ENCODE results near the gene RHOB.
A peak's percentile ranks its signal among the peaks of the same experiment; 100 is the strongest.
"Not testable (repeated sequence)": the region's sequence is repeated elsewhere in the genome, so short reads cannot be mapped to it uniquely, and the experiment has no call there.

Gene RHOB

DNA sequence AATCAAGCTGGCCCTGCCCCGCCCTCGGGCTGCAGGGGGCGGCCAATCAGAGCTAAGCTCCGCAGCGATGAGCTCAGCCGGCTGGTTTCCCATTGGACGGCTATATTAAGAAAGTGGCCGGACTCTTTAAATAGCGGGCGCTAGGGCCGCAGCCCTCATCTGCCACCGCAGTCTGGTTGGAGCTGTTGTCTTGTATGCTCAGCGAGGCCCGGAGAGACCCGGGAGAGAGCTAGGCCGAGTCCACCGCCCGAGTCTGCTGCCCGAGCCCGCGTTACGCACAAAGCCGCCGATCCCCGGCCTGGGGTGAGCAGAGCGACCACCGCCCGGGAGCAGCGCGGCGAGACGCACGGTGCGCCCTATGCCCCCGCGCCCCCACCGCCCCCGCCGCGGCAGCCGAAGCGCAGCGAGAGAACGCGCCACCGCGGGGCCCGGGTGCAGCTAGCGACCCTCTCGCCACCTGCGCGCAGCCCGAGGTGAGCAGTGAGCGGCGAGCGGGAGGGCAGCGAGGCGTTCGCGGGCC, at the start of gene RHOB:
Gene RHOB, plus strand, starts transcription at position 158 of the 520 bp plus-strand sequence. CDS start 392 bp downstream, outside the sequence.
- DNase-seq, result peak; percentile 98 to 100

DNA sequence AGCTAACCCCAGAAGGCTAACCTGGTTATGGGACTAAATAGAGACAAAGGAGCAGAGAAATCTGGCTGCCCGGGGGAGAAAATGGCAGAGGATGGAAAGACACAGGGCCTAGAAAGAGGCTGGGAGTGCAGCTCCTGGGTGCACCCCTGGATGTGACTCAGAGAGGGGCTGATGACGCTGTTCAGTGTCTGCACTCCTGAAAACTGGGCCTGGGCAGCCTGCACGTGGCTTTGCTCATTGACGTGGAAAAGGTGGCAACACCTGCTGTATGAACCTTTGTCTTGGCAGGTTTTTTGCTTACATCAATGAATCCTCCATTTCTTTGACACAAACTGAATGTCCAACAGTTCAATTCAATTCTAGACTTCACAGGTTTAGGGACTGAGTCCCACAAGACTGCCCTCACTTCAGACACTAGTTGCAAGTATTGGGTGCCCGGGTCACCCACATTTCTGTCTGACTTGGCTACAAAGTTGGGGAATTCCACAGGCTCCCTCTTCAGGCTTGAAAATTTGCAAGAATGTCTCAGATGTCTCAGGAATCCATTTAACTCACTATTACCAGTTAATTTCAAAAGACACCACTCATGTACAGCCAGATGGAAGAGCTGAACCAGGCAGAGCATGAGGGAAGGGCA, 48.9 kb upstream of the RHOB start:
- no peak for DNase-seq

DNA sequence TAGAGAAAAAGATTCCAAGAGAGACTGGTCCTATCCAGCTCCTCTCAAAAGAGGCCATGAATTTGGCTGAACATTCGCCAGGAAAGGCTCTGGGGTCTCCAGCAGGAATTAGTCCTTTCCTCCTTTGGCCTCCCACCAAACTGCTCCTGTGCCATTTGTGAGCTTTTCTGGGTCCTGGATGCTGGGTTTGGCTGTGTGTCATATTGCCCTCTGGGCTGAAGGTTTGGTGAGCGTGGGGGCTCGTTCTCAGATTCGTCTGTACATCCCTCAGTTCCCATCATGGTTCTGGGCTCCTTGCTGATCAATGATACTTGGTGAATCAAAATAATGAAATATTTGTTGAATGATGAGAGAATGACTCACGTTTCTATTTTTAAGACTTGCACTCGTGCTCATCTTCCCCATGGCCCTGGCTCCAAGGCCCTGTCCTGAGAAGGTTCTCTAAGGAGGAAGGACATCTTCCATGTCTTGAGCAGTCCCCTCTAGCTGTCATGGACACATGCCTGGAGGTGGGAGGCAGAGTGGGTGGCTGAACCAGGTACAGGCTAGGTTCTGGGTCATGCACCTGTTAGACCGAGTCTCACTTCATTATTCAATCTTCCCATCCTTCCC, 47.8 kb upstream of the RHOB start:
- no peak for DNase-seq

DNA sequence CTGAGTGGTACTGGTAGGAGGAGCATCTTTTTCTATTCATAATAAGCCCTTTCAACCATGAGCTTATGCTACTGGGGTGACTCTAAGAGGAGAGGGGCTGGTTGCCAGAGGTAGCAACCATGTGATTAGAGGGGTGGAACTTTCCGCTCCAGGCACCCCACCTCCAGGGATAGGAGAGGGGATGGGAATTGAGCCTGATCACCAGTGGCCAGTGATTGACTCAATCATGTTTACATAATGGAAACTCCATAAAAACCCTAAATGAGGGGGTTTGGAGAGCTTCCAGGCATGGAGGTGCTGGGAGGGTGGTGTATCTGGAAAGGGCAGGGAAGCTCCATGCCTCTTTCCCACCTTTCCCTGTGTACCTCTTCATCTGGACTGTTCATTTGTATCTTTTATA, 46.6 kb upstream of the RHOB start:
- no peak for DNase-seq

DNA sequence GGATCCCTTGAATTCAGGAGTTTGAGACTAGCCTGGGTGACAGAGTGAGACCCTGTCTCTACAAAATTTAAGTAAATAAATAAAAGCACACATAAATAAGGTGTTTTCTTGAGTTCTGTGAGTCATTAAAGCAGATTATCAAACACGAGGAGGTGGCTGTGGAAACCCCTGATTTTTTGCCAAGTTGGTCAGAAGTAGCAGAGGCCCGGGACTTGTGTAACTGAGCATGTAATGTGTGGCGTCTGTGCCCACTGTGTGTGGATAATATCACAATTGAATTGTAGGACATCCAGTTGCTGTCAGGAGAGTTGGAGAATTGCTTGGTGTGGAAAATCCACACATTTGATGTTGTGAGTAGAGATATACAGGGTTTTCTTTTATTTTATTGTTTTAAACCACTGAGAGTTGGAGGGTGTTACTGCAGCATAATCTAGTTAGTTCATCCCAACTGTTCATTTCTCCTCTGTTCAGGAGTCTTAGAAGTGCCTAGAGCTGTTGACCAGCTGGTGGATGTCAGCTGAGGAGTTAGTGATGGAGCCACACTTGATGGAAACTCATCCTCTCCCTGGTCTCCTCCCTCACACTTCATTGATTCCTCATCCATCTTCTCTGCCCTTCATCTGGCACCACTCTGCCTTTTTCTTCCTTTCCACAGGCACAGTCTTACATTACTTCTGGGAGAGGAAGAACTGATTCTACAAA, 45.9 kb upstream of the RHOB start:
- no peak for DNase-seq

DNA sequence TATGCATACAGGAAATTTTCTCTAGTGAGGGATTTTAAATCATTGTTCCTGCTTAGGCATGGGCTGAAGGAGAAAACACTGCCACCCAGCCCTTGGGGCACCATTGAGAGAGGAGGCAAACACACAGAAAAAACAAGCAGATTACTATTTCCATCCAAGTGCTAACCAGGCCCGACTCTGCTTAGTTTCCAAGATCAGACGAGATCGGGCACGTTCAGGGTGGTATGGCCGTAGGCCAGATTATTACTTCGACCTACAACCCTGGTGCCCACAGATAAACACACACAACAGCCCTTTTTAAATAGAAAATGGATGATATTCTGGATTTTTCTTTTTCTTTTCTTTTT, 45.4 kb upstream of the RHOB start:
- no peak for DNase-seq

DNA sequence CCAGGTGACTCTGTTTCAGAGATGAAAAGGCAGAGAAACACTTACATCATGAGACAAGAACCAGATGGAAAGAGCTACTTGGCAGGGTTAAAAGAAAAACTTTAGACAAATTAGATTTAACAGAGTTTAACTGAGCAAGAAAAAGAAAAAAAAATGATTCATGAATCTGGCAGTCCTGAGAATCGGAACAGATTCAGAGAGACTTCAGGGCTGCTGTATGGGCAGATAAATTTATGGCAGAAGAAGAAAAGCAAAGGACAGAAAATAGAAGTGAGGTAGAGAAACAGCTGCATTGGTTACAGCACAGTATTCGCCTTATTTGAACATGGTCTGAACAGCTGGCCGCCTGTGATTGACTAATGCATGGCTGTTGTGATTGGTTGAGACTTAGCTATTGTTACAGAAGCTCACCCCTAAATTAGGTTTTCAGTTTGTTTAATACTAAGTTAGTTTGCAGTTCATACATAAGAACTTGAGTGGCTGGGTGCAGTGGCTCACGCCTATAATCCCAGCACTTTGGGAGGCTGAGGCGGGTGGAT, 43.0 kb upstream of the RHOB start:
- DNase-seq, result no peak

DNA sequence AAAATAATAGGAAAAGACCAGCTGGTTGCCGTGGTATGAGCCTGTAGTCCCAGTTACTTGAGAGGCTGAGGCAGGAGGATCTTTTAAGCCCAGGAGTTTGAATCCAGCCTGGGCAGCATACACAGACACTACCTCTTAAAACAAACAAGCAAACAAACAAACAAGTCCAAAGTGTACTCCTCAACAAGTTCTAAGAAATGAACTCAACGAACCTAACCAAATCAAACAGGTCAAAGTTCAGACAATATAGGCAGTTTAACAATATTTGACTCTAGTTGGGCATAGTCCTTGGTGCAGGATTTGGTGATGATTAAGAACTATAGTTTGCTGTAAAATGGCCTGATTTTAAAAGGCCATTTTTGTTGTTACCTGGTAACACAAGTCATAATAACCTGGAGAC, 41.9 kb upstream of the RHOB start:
- no peak for DNase-seq

DNA sequence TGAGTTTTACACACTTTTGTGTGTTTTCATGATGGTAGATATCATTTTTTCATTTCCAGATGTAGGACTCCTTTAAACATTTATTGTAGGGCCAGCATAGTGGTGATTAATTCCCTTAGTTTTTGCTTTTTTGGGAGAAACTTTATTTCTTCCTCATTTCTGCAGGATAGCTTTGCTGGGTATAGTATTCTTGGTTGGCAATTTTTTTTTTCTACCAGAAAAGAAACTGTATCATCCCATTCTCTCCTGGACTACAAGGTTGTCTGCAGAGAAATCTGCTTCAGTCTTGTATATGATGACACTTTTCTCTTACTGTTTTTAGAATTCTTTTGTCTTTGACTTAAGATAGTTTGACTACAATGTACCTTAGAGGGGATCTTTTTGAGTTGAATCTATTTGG, 37.8 kb upstream of the RHOB start:
- no peak for DNase-seq

DNA sequence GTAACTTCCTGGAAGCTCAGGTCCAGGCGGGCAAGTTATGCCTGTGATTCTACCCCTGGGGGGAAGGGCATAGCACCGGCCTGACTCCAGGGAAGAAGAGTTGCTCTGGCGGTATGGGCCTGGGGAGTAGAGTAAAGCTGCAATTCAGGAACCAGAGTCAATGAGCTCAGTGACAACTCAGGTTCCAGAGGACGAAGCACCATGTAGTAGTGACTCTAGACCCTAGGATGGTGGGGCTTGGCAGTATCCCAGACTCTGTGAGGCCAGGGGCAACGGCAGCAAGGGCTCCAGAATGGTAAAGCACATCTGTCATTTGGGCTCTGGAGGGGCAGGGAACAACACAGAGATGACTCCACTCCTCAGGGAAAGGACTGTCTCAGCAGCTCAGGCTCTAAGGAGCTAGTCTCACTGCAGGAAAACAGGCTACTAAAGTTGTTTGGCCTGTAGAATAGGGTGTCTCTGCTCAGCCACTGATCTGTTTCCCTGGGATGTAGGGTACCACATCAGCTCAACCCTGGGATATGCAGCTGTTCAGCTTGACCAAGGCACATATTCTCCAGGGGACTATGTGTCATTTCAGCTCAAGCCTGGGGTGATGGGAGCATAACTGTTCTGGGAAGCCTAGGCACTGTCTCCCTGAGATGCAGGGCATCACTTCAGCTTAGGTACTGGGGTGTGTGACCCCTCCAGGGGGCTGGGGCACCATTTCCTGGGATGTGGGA, 36.2 kb upstream of the RHOB start:
- no peak for DNase-seq

DNA sequence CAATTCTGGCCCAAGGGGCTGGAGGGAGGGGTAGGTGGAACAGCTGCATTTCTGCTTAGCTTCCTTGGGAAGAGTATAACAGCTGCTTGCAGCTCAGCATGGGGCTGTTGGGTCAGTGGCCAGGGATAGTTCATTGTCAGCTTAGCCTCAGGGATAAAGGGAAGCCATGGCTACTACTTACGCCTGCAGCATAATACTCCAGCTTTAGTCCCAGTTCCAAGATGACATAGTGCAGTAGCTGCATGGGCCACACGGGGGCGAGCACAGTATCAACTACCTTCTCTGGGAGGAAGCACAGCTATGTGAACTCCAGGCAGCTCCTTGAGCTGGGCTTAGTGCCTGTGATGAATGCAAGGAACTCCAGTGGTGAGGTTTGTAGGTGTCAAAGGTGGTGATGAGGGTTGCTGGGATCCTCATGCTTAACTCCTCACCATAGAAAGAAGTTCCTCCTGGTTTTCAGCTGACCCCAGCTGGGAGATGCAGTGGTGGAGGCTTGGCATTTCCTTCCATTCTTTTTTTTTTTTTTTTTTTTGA, 35.4 kb upstream of the RHOB start:
- DNase-seq, result peak; percentile 67 to 93

DNA sequence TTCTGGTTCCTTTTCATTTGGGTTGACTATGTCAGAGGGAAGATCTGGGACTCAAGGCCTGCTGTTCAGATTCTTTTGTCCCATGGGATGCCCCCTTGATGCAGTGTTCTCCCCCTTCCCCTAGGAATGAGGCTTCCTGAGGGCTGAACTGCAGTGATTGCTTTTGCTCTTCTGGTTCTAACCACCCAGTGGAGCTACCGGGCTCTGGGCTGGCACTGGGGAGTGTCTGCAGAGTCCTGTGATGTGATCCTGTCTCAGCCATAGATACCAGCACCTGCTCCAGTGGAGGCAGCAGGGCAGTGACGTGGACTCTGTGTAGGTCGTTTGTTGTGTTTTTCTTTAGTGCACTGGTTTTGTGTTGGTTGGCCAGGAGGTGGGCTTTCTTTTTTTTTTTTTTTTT, 32.1 kb upstream of the RHOB start:
- no peak for DNase-seq

DNA sequence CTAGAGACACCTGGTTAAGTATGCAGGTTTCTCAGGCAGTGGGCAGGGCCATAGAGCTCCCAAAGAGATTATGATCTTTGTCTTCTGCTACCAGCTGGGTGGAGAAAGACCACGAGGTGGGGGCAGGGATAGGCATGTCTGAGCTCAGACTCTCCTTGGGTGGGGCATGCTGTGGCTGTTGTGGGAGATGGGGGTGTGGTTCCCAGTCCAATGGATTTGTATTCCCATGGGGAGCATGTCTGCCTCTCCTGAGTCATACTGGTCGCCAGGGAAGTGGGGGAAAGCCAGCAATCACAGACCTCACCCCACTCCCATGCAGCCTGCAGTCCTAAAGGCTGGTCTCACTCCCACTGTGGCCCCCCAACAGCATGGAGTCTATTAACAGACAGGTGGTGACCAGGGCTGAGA, 31.4 kb upstream of the RHOB start:
- no peak for DNase-seq

DNA sequence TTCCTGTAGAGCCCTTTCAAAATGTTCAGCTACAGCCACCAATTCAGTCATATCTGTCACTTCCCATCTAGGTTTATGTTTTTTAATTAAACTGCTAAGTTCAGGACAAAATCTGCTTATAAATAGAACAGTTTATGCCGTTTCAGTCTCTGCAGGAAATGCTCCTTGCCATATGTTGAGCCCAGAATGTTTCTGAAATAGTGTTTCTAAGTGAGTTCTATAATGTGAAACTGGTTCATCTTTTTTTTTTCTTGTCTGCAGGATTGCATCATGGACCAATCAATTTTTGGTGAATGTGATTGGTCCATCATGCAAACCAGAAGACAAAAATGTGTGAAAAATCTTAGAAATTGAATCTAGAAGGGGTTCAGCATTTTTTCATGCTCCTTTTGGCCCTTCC, 30.2 kb upstream of the RHOB start:
- no peak for DNase-seq

DNA sequence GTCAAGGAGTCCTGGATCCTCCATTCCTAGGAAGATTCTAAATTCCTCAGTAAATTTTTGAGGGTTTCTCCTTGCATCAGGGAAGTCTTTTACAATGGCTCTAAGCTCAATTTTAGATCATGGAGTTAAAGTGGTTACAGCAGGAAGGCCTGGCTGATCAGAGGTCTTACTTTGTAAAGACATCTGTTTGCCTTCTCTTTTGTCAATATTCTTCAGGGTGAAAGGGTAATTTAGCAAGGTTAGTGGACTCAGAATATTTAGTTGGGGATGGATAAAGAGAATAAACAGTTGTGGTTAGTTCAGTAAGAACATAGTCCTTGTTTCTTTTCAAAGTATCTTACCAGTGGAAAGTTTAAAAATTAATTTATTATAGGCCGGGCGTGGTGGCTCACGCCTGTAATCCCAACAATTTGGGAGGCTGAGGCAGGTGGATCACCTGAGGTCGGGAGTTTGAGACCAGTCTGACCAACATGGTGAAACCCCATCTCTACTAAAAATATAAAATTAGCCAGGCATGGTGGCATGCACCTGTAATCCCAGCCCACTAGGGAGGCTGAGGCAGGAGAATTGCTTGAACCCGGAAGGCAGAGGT, 29.5 kb upstream of the RHOB start:
- DNase-seq, result not testable (repeated sequence)

DNA sequence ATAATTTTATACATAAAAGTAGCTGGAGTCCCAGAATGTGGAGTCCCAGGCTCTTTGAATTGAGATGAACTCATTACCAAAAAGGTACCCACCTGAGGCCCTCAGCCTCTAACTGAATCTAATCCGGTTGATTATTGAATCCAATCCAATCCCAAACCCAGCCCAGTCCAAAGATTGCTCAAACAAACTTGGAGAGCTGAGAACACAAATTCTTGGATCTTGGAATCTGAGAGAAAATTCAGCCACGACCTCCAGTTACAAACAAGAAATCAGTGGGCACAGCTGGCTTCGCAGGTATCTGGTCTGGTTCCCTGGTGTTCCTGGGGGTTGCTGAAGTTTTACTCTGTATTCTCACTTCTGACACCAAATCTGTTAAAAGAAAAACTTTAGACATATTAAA, 28.4 kb upstream of the RHOB start:
- no peak for DNase-seq

DNA sequence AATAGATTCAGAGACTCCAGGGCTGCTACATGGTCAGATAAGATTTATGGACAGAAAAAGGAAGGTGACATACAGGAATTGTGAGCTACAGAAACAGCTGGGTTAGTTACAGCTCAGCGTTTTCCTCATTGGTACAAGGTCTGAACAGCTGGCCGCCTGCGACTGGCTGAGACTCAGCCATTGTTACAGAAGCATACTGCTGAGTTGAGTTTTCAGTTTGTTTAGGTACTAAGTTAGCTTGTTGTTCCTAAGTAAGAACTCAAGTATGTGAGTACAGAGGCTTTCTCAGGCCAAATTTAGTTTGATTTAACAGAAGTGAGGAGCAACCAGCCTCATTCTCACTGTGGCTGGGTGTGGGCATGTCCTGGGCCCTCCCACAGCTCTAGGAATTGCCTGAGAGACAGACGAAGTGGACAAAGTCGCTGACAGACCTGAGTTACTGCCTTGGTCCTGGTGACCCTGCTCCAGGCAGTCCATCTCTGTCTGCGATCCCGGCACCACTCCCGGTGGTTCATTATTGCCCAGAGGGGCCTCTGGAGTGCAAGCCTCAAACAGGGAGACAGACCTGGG, 27.8 kb upstream of the RHOB start:
- DNase-seq, result no peak

DNA sequence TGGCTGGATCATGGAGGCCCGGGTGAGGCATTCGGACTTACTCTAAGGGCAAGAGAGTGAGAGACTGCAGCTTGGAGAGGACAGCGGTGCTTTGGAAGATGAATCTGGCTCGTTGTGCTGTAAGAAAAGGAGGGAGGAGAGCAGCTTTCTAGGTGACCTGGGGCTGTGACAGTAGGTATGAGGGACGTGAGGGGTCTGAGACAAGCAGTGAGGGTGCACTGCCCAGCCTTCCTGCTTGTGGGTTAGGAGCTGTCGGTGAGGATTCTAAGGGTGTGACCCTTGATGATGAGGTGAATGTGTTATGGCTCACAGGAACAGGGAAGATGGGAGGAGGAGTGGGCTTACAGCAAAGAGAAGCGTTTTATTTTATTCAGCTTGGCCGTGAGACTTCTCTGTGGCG, 27.1 kb upstream of the RHOB start:
- no peak for DNase-seq

DNA sequence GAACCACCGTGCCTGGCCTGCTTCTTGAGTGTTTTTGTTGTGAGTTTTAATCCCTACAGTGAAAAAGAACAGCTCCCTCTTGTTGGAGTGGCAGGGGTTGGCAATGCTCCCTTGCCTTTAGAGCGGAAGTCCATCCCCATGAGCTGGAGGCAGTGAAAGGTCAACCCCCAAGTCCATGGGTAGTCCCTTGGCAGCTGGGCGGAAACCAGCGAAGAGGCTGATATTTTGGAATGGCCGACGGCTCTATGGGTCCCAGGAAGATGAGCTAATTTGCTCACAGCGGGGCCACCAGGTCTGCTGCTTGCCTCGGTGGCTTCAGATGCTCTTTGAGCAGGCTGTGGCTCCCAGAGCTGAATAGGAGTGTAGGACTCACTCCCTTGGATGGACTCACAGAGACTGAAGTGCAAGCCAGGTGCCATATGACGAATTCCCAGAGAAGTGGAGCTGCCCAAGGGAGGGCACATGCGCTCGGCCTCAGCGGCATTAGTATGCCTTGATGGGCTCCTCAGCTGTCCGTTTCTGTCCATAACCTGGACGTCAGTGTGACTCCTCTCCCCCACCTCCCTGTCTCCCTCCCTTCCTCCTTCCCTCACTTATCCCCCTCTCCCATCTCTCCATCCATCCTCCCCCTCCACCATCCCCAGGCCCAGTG, 25.4 kb upstream of the RHOB start:
- no peak for DNase-seq

DNA sequence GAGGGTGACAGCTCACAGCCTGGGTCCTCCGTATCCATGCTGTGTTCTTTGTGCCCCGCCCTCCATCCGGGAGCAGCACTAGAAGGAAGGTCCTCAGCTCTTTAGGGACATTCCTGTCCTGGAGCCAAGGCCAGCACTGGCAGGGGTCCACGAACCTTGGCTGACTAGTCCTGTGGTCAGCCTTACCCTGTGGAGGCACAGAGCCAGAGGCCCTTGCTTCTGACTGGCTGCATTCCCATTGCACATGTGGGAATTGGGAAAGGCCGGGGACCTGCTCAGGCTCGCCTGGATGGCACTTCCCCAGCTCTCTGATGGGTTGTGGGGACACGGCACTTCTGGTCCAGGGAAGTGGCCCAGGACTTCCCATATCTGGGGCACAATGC, 24.9 kb upstream of the RHOB start:
- DNase-seq, result no peak

DNA sequence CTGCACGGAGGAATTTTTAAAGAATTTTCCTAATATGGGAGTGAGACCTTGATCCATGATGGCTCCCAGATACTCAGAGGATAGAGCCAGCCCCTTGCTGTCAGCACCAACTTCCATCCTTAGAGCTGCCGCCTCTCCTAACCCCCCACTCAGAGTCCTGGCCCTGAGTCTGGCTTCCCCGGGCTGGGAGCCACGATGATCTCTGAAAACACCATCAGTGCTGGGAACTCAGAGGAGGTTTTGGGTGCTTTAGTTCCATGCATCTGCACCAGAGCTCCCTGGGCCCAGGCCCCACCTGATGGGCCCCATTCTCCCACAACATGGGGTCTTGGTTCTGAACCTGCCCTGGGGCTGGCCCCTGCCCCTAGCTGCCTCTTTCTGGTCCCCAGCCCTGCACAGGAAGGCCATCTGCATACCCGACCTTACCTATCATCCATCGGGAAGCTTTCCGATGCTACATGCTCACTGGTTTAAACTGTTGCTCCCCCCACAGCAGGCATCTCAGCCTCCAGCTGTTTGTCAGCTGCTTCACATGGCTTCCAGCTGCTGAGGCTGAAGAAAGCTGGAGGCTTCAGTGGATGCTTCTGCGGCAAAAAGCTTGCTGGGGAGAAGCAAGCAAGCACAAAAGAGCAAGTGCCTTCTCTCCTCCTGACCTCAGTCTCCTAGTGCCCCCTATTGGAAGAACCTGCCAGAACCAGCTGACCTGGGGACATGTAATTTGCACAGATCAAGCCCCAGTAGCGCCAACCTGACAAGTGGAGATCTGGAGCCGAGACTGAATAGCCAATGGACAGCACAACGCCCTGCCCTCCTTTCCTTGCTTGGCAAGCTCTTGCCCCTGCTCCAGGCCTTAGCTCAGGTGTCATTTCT, 24.2 kb upstream of the RHOB start:
- DNase-seq, result no peak
